Upper lobe of left lung (tissue), 6 donors: ENCODE measurements around the gene AFAP1. TPM values are rescaled to one million over a fixed set of nuclear protein-coding genes. Genes with fewer than 3 reads are reported as not detected.

Experiments used
- ATAC-seq, 2 donors: fragments of 200-7000 bp; cut with Tn5 transposase; one replicate each; pipeline ENCODE4 v1.9.1; 2022; ENCODE audit warnings: mild to moderate bottlenecking in 2 of 2, moderate library complexity in 2 of 2; ENCODE audit not compliant: low FRiP score in 2 of 2
- DNase-seq, 2 donors: peaks; one replicate each; pipeline ENCODE4 v3.0.0-alpha.2; 2019 to 2020
- H3K27ac ChIP-seq, 4 donors: fragments of 200-600 bp; sonication (generic); one replicate each; pipeline ENCODE4 v1.5.1; 2016 to 2019
- H3K27me3 ChIP-seq, 4 donors: fragments of 200-600 bp; sonication (generic); one replicate each; pipeline ENCODE4 v1.5.1; 2017 to 2019
- H3K36me3 ChIP-seq, 4 donors: fragments of 200-600 bp; sonication (generic); one replicate each; pipeline ENCODE4 v1.5.1; 2016 to 2019
- H3K4me1 ChIP-seq, 4 donors: fragments of 200-600 bp; sonication (generic); one replicate each; pipeline ENCODE4 v1.5.1; 2018 to 2019
- H3K4me3 ChIP-seq, 4 donors: fragments of 200-600 bp; sonication (generic); one replicate each; pipeline ENCODE4 v1.5.1; 2017 to 2019; ENCODE audit warnings: mild to moderate bottlenecking in 2 of 4, moderate library complexity in 1 of 4
- H3K9me3 ChIP-seq, 4 donors: fragments of 200-600 bp; sonication (generic); one replicate each; pipeline ENCODE4 v1.5.1; 2018 to 2019
- CTCF ChIP-seq, 6 experiments: fragments of 450-650 bp in 4 of 6; fragments of 200-600 bp in 2 of 6; sonication (generic) in 2 of 6; IDR thresholded peaks; one replicate each; pipeline ENCODE4 v1.5.1; 2016 to 2019; ENCODE audit warnings: antibody characterized with exemption in 6 of 6
- EP300 ChIP-seq, 4 donors: sonication (generic); formaldehyde crosslinking; IDR thresholded peaks; one replicate each; pipeline ENCODE4 v1.5.1; 2017; ENCODE audit warnings: antibody characterized with exemption in 4 of 4, control low read depth in 2 of 4
- POLR2A ChIP-seq, 4 donors: fragments of 450-650 bp; IDR thresholded peaks; one replicate each; pipeline ENCODE4 v1.5.1; 2016 to 2017; ENCODE audit warnings: antibody characterized with exemption in 4 of 4, mild to moderate bottlenecking in 2 of 4
- POLR2AphosphoS5 ChIP-seq, 2 donors: sonication (generic); formaldehyde crosslinking; IDR thresholded peaks; one replicate each; pipeline ENCODE4 v1.5.1; 2017; ENCODE audit warnings: antibody characterized with exemption in 2 of 2
- WGBS, 2 donors: methylation state at CpG; one replicate each; pipeline ENCODE4 v1.1.5; 2017 to 2018; 5-methylcytosine and 5-hydroxymethylcytosine counted together
- total RNA-seq, 6 donors: library from RNA; depleted of rRNA in 4 of 6; stranded (reverse); fragments of >200 nt in 4 of 6; gene quantifications; one replicate each; pipeline versions ENCODE4 v1.1.0 to v1.2.1, GENCODE V29; 2016 to 2021
- donor health status: DM: no; HTN: no; CAD: no; lungs with moderate emphysema.
- donor health status: DM: no; HTN: yes; CAD: no; lungs with severe emphysema.

AFAP1 gene
- total RNA-seq, 6 donors from 2014 or later: 10.9 to 26.7 (median 19.2) TPM

DNA sequence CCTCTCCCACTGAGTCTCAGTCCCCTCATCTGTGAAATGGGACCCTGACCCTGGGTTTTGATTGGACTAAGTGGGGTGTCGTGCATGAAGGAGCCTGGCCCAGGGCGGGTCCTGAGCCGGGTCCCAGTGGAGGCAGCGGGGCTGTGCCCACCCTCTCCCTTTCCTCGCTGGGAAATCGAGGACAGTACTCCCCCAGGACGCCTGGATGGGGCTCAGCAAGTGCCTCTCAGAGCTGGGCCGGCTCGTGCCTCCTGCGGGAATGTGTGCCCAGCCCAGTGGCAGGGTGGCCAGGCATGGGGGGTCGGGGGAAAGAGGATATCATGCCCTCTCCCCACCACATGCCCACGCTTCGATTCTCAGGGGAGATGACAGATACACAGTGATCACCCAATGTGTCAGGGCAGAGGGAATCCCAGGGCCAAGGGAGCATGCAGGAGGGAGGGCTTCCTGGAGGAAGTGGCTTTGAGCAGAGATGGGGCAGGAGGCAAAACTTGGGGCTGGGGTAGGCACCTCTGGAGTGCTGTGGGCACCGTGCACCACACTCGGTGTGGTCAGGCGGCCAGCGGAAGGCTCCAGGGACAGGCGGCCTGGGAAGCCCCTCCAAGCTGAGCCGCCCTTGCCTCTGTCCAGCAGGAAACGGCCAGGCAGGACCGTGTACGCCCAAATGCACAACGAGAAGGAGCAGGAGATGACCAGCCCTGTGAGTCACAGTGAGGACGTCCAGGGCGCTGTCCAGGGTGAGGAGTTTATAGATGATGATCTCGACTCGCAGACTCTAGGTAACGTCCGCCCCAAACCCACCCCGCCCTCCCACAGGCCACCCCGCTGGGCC is 203.0 kb downstream of the AFAP1 start:
- ATAC-seq: no peak
- Histone ChIP-seq H3K9me3 (no peaks in the 10 kb centered on the region), H3K4me1 (peaks cover 0 to 6% (median 0%) of the 10 kb centered on the region in 4 donors), H3K27me3 (peaks cover 0 to 6% (median 0%) of the 10 kb centered on the region in 4 donors), H3K27ac (no peak overlapping the region), H3K4me3 (no peak overlapping the region), H3K36me3 (no peaks in the 10 kb centered on the region)
- peak in 1 of 2 donors; percentile 39 for DNase-seq
- TF ChIP-seq CTCF (IDR thresholded peaks at IDR 0.05) (no peak), EP300 (IDR thresholded peaks at IDR 0.05) (no peak), POLR2A (IDR thresholded peaks at IDR 0.05) (no peak), POLR2AphosphoS5 (IDR thresholded peaks at IDR 0.05) (no peak)
- 77 to 87% methylated on average over 11 to 28 of the region's 31 CpGs for WGBS, 2 donors

- Histone ChIP-seq H3K9me3 (no peaks in the 10 kb centered on the region), H3K36me3 (no peaks in the 10 kb centered on the region), H3K4me3 (no peak overlapping the region), H3K27ac (no peak overlapping the region), H3K4me1 (peaks cover 0 to 6% (median 0%) of the 10 kb centered on the region in 4 donors), H3K27me3 (peaks cover 0 to 6% (median 0%) of the 10 kb centered on the region in 4 donors)
- TF ChIP-seq EP300 (IDR thresholded peaks at IDR 0.05): no peak
- TF ChIP-seq POLR2AphosphoS5 (IDR thresholded peaks at IDR 0.05): no peak
- no peak for TF ChIP-seq POLR2A (IDR thresholded peaks at IDR 0.05)
- no peak for TF ChIP-seq CTCF (IDR thresholded peaks at IDR 0.05)
- no peak for ATAC-seq
- WGBS, 2 donors: 86% methylated on average over 8 of the region's 8 CpGs; no CpG with 5 or more reads in 1 of the 2 donors
- peak in 1 of 2 donors; percentile 60 for DNase-seq
These were observed 203.7 kb downstream of the AFAP1 start for GRCh38 chr4:7735961-7736360.

DNA sequence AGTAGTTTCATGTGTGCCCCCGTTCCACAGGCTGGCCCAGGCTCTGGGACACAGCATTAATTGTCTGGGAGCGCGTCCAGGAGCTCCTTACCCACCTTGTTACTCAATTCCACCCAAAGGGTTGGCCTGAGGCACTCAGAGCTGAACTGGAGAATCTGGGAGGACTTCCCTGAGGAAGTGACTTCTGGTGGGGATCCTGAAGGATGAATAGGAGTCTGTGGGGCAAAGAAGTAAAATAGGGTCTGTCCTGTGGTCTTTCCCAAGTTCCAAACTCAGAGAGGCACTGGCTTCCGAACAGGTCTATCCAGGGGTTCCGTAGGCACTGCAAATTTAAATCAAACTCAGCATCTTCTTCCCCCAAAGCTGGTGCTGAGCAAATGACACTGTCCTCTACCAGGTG is 204.3 kb downstream of the AFAP1 start:
- no peak overlapping the region for H3K27ac ChIP-seq
- H3K36me3 ChIP-seq: no peaks in the 10 kb centered on the region
- TF ChIP-seq EP300 (IDR thresholded peaks at IDR 0.05): no peak
- ATAC-seq (no peak), DNase-seq (no peak)
- H3K27me3 ChIP-seq: peaks cover 0 to 6% (median 0%) of the 10 kb centered on the region in 4 donors
- H3K4me1 ChIP-seq: peaks cover 0 to 6% (median 0%) of the 10 kb centered on the region in 4 donors
- 89% methylated on average over 5 of the region's 5 CpGs for WGBS, 2 donors
- H3K4me3 ChIP-seq: no peak overlapping the region
- no peaks in the 10 kb centered on the region for H3K9me3 ChIP-seq

DNA sequence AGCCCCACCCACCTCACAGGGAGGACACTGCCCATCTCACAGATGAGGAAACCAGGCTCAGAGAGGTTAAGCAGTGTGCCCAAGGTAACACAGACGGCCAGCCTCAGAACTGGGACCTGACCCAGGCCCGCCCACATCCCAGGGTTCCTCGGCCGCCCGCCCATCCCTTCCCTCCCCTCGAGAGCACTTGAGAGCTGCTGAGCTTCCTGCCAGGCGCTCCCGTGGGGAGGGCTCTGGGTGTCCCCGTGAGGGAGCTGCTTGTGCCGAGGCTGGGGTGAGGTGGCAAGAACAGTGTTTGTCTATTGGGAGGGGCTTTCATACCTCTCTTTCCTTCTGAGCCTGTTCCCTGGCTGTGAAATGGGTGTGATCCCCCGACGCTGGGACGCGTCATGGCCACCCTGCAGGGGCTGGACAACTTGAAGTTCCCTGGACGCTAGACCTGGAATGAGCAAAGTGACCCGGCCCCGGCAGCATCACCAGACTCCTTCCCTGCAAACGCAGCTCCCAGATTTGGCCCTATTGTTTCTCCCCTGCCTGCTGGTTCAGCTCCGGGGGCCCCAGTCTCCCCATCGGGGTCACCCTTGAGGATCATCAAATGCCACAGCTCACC is 204.9 kb downstream of the AFAP1 start:
- Histone ChIP-seq H3K27me3 (peaks cover 0 to 6% (median 0%) of the 10 kb centered on the region in 4 donors), H3K27ac (peak overlapping the region in 1 of 4 donors; percentile 11), H3K4me1 (peaks cover 0 to 6% (median 0%) of the 10 kb centered on the region in 4 donors), H3K36me3 (no peaks in the 10 kb centered on the region), H3K9me3 (no peaks in the 10 kb centered on the region), H3K4me3 (no peak overlapping the region)
- 47 to 61% methylated on average over 14 to 20 of the region's 20 CpGs for WGBS, 2 donors
- TF ChIP-seq POLR2AphosphoS5 (IDR thresholded peaks at IDR 0.05): no peak
- no peak for TF ChIP-seq CTCF (IDR thresholded peaks at IDR 0.05)
- TF ChIP-seq EP300 (IDR thresholded peaks at IDR 0.05): no peak
- TF ChIP-seq POLR2A (IDR thresholded peaks at IDR 0.05): no peak
- DNase-seq (peak; percentile 62 to 80), ATAC-seq (peak; percentile 36 to 44)
